Neural progenitor cell (in vitro differentiated cells): Measurements from ENCODE around the gene AGTR2.

ENCODE experiments used
- EZH2 ChIP-seq: fragments of 200-600 bp; sonication (generic); IDR thresholded peaks from 2 replicates; pipeline ENCODE4 v1.6.1; 2017; ENCODE audit warnings: antibody characterized with exemption, mild to moderate bottlenecking, moderate library complexity
- EZH2phosphoT487 ChIP-seq: fragments of 200-600 bp; sonication (generic); IDR thresholded peaks from 2 replicates; pipeline ENCODE4 v1.6.1; 2017; ENCODE audit warnings: antibody characterized with exemption
- TF ChIP-seq, protein P1 (sequence below): fragments of 200-600 bp; sonication (generic); IDR thresholded peaks from 2 replicates; pipeline ENCODE4 v1.5.1; 2017; ENCODE audit warnings: antibody characterized with exemption, mild to moderate bottlenecking

DNA sequence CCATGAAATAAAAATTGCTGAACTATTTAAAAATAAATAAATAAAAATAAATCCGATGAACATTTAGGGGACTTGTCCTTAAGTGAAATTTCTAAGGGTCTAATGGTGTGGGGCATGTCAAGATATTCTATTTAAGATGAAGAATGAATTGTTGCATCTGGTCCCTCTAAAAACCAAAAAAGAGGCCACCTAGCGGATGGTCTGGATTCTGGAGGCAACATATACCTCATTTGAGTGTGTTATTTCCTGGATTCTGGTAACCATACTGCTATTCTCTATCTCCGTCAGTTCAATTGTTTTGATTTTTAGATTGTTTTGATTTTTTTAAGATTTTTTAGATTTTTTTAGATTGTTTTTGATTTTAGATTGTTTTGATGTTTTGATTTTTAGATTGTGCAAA lies 28.3 kb downstream of the AGTR2 start:
- TF ChIP-seq, protein P1, sequence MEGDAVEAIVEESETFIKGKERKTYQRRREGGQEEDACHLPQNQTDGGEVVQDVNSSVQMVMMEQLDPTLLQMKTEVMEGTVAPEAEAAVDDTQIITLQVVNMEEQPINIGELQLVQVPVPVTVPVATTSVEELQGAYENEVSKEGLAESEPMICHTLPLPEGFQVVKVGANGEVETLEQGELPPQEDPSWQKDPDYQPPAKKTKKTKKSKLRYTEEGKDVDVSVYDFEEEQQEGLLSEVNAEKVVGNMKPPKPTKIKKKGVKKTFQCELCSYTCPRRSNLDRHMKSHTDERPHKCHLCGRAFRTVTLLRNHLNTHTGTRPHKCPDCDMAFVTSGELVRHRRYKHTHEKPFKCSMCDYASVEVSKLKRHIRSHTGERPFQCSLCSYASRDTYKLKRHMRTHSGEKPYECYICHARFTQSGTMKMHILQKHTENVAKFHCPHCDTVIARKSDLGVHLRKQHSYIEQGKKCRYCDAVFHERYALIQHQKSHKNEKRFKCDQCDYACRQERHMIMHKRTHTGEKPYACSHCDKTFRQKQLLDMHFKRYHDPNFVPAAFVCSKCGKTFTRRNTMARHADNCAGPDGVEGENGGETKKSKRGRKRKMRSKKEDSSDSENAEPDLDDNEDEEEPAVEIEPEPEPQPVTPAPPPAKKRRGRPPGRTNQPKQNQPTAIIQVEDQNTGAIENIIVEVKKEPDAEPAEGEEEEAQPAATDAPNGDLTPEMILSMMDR = peak; percentile 48
- TF ChIP-seq EZH2 = no peak
- TF ChIP-seq EZH2phosphoT487 = no peak
